HepG2 (cell line): ENCODE results near the gene CNNM3. TPM values are rescaled to one million over a fixed set of nuclear protein-coding genes. Genes with fewer than 3 reads are reported as not detected.
A peak's percentile ranks its signal among the peaks of the same experiment; 100 is the strongest.

Experiments
- AGO1 ChIP-seq: fragments of 200-400 bp; formaldehyde crosslinking; IDR thresholded peaks from 2 replicates; pipeline ENCODE4 v1.6.1; 2017; ENCODE audit warnings: mild to moderate bottlenecking, low read depth, low read length, moderate library complexity; ENCODE audit not compliant: poor library complexity, severe bottlenecking
- ATF3 ChIP-seq: sonication (generic); formaldehyde crosslinking; IDR thresholded peaks from 2 replicates; pipeline ENCODE4 v1.4.0; 2020; ENCODE audit warnings: missing genetic modification reagents
- ATRX ChIP-seq: sonication (generic); formaldehyde crosslinking; IDR thresholded peaks from 2 replicates; pipeline ENCODE4 v1.4.0; 2020; ENCODE audit warnings: missing genetic modification reagents, borderline replicate concordance
- CCDC6 ChIP-seq: sonication (generic); formaldehyde crosslinking; IDR thresholded peaks from 2 replicates; pipeline ENCODE4 v1.8.1; 2022; ENCODE audit warnings: mild to moderate bottlenecking, missing genetic modification reagents, moderate library complexity
- CEBPB ChIP-seq: IDR thresholded peaks from 2 replicates; pipeline ENCODE4 v1.6.1; 2011; ENCODE audit warnings: low read depth, low read length, improper control_type of control experiment, borderline replicate concordance
- CHD2 ChIP-seq: IDR thresholded peaks from 2 replicates; pipeline ENCODE4 v1.6.1; 2011; ENCODE audit warnings: low read depth, low read length, improper control_type of control experiment
- CREM ChIP-seq, 2 experiments: sonication (generic) in 1 of 2; formaldehyde crosslinking in 1 of 2; IDR thresholded peaks; 2 replicates each; pipeline versions ENCODE4 v1.4.0 to v1.6.1; 2016 to 2020; ENCODE audit warnings: antibody characterized with exemption in 1 of 2, mild to moderate bottlenecking in 1 of 2, missing genetic modification reagents in 1 of 2
- MAFK ChIP-seq, 2 experiments: IDR thresholded peaks in 1 of 2; conservative IDR thresholded peaks in 1 of 2; 2 replicates each; pipeline ENCODE4 v1.6.1; 2011; ENCODE audit warnings: improper control_type of control experiment in 2 of 2, low read length in 2 of 2
- MTERF4 ChIP-seq: sonication (generic); formaldehyde crosslinking; IDR thresholded peaks from 2 replicates; pipeline ENCODE4 v1.8.0; 2023; ENCODE audit warnings: mild to moderate bottlenecking, missing genetic modification reagents
- MXD1 ChIP-seq: sonication (generic); formaldehyde crosslinking; IDR thresholded peaks from 2 replicates; pipeline ENCODE4 v1.4.0; 2020; ENCODE audit warnings: mild to moderate bottlenecking, missing genetic modification reagents
- NFRKB ChIP-seq: fragments of 450-650 bp; IDR thresholded peaks from 2 replicates; pipeline ENCODE4 v1.6.1; 2017
- RFX5 ChIP-seq: IDR thresholded peaks from 2 replicates; pipeline ENCODE4 v1.6.1; 2011; ENCODE audit warnings: low read depth, low read length, improper control_type of control experiment
- RFXAP ChIP-seq: sonication (generic); formaldehyde crosslinking; IDR thresholded peaks from 2 replicates; pipeline ENCODE4 v1.4.0; 2020; ENCODE audit warnings: missing genetic modification reagents, borderline replicate concordance
- SALL2 ChIP-seq: sonication (generic); formaldehyde crosslinking; IDR thresholded peaks from 2 replicates; pipeline ENCODE4 v1.8.1; 2023; ENCODE audit warnings: mild to moderate bottlenecking, missing genetic modification reagents, inconsistent platforms
- SP2 ChIP-seq: sonication (generic); formaldehyde crosslinking; IDR thresholded peaks from 2 replicates; pipeline ENCODE4 v1.5.1; 2020; ENCODE audit warnings: mild to moderate bottlenecking, missing genetic modification reagents
- SUZ12 ChIP-seq: fragments of 150-350 bp; IDR thresholded peaks from 2 replicates; pipeline ENCODE4 v1.6.1; 2014; ENCODE audit warnings: low read depth, low read length
- TBX2 ChIP-seq: sonication (generic); formaldehyde crosslinking; IDR thresholded peaks from 2 replicates; pipeline ENCODE4 v1.5.0; 2020; ENCODE audit warnings: missing genetic modification reagents, mild to moderate bottlenecking, borderline replicate concordance
- TCF7L2 ChIP-seq: IDR thresholded peaks from 2 replicates; pipeline ENCODE4 v1.6.1; 2011; ENCODE audit warnings: mild to moderate bottlenecking, low read depth, low read length, moderate library complexity
- TFDP1 ChIP-seq: IDR thresholded peaks from 2 replicates; pipeline ENCODE4 v1.6.1; 2016; ENCODE audit warnings: missing compliant biosample characterization, missing genetic modification reagents, borderline replicate concordance
- THAP8 ChIP-seq: sonication (generic); formaldehyde crosslinking; IDR thresholded peaks from 2 replicates; pipeline ENCODE4 v1.5.1; 2020; ENCODE audit warnings: missing genetic modification reagents, mild to moderate bottlenecking, borderline replicate concordance
- ZC3H4 ChIP-seq: sonication (generic); formaldehyde crosslinking; IDR thresholded peaks from 2 replicates; pipeline ENCODE4 v1.4.0; 2020; ENCODE audit warnings: missing genetic modification reagents, borderline replicate concordance
- ZEB1 ChIP-seq: IDR thresholded peaks from 2 replicates; pipeline ENCODE4 v1.6.1; 2012; ENCODE audit warnings: mild to moderate bottlenecking, low read depth, inconsistent platforms; ENCODE audit not compliant: insufficient replicate concordance
- ZNF24 ChIP-seq: fragments of 450-650 bp; IDR thresholded peaks from 2 replicates; pipeline ENCODE4 v1.6.1; 2017; ENCODE audit warnings: antibody characterized with exemption, mild to moderate bottlenecking
- ZNF253 ChIP-seq: sonication (generic); formaldehyde crosslinking; IDR thresholded peaks from 2 replicates; pipeline ENCODE4 v1.8.0; 2022; ENCODE audit warnings: mild to moderate bottlenecking, missing genetic modification reagents, borderline replicate concordance
- ZNF496 ChIP-seq: sonication (generic); formaldehyde crosslinking; IDR thresholded peaks from 2 replicates; pipeline ENCODE4 v1.8.1; 2023; ENCODE audit warnings: mild to moderate bottlenecking, moderate library complexity, missing genetic modification reagents; ENCODE audit not compliant: insufficient replicate concordance
- ZNF546 ChIP-seq: sonication (generic); formaldehyde crosslinking; conservative IDR thresholded peaks from 2 replicates; pipeline ENCODE4 v1.8.1; 2023; ENCODE audit warnings: mild to moderate bottlenecking, missing genetic modification reagents
- ZSCAN22 ChIP-seq: sonication (generic); formaldehyde crosslinking; IDR thresholded peaks from 2 replicates; pipeline ENCODE4 v1.4.0; 2020; ENCODE audit warnings: mild to moderate bottlenecking, missing genetic modification reagents
- polyA plus RNA-seq, 8 experiments: library from polyadenylated mRNA; depleted of rRNA in 3 of 8; stranded (reverse) in 7 of 8; unstranded in 1 of 8; fragments of >200 nt; fragmentation: Illumina TruSeq in 4 of 8; extraction: Trizol in 4 of 8; gene quantifications; 2 replicates each; pipeline versions ENCODE4 v1.2.1 to v1.2.3, GENCODE V29; 2011 to 2016; ENCODE audit warnings: low read depth in 4 of 8, missing spikeins in 1 of 8, mixed read lengths in 1 of 8; ENCODE audit not compliant: insufficient read depth in 1 of 8
- total RNA-seq, 5 experiments: library from RNA; depleted of rRNA; stranded (reverse); fragments of >200 nt; fragmentation: Illumina TruSeq; extraction: Trizol; gene quantifications; 2 replicates each; pipeline ENCODE4 v1.2.3, GENCODE V29; 2016; ENCODE audit warnings: low read depth in 1 of 5

Gene CNNM3
- total and polyA plus RNA-seq, 2 of the 13 experiments (the other 11 are each of a cell fraction or from before 2014, with no cell fraction given): 21.2 to 27.9 TPM

GRCh38 chr2:96816127-96816835 lies at the start of gene CNNM3 (continued):
- TF ChIP-seq RFX5 (0 out of 2 replicates have a peak, but pooled peaks have one; percentile 29), NFRKB (no peak), MXD1 (CRISPR knock-in tag) (no peak; the same call in 1 of the 2 replicates), TBX2 (CRISPR knock-in tag) (peak; percentile 90), CREM (IDR thresholded peaks at IDR 0.05) (no peak), CREM (CRISPR knock-in tag; IDR thresholded peaks at IDR 0.05) (no peak), ATRX (CRISPR knock-in tag) (no peak), ZNF253 (CRISPR knock-in tag) (peak; percentile 70; the same call in 1 of the 2 replicates), SP2 (CRISPR knock-in tag) (peak; percentile 97), MAFK (conservative IDR thresholded peaks at IDR 0.05 in 1 of 2, IDR thresholded peaks at IDR 0.05 in 1 of 2; ENCODE audit: low read length in 2 of 2) (no peak), THAP8 (CRISPR knock-in tag) (no peak), ZNF24 (no peak), RFXAP (peak; percentile 83), TCF7L2 (no peak), TFDP1 (peak; percentile 83; the same call in 1 of the 2 replicates), CHD2 (peak; percentile 67), SUZ12 (no peak), CCDC6 (CRISPR knock-in tag) (peak; percentile 15), SALL2 (CRISPR knock-in tag) (peak; percentile 88), ATF3 (CRISPR knock-in tag) (0 out of 2 replicates have a peak, but pooled peaks have one; percentile 48), CEBPB (no peak), AGO1 (no peak), ZNF496 (no peak), ZNF546 (peak; percentile 84), ZSCAN22 (CRISPR knock-in tag) (peak; percentile 76; the same call in 1 of the 2 replicates), ZEB1 (no peak), MTERF4 (CRISPR knock-in tag) (0 out of 2 replicates have a peak, but pooled peaks have one; percentile 37), ZC3H4 (CRISPR knock-in tag) (0 out of 2 replicates have a peak, but pooled peaks have one; percentile 47)
